Panc1 (cell line): Measurements from ENCODE around the gene IFT80.

Experiments
- POLR2AphosphoS5 ChIP-seq: IDR thresholded peaks from 2 replicates; pipeline ENCODE4 v1.6.1; 2012; ENCODE audit warnings: mild to moderate bottlenecking, low read depth, low read length, moderate library complexity
- TF ChIP-seq, protein P1 (sequence below): fragments of 450-650 bp; IDR thresholded peaks from 2 replicates; pipeline ENCODE4 v1.5.1; 2017; ENCODE audit warnings: mild to moderate bottlenecking

DNA sequence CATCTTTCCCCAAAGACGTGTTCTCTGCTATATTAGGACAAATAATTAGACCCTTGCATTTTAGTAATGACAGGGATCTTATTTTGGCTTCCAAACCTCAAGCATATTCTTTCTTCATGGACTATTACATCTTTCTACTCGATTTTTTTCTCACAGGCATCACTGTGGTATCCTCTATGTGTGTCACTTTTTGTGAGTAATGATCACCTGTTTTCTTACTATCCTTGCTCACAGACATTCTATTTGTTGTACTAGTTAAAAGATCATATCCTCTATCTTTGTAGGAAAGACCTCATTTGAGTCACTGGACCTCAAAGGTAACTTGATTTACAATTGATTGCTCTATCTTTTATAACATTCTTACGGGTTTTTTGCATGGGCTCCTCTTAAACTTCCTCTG lies 167.0 kb downstream of the IFT80 start:
- TF ChIP-seq, protein P1, sequence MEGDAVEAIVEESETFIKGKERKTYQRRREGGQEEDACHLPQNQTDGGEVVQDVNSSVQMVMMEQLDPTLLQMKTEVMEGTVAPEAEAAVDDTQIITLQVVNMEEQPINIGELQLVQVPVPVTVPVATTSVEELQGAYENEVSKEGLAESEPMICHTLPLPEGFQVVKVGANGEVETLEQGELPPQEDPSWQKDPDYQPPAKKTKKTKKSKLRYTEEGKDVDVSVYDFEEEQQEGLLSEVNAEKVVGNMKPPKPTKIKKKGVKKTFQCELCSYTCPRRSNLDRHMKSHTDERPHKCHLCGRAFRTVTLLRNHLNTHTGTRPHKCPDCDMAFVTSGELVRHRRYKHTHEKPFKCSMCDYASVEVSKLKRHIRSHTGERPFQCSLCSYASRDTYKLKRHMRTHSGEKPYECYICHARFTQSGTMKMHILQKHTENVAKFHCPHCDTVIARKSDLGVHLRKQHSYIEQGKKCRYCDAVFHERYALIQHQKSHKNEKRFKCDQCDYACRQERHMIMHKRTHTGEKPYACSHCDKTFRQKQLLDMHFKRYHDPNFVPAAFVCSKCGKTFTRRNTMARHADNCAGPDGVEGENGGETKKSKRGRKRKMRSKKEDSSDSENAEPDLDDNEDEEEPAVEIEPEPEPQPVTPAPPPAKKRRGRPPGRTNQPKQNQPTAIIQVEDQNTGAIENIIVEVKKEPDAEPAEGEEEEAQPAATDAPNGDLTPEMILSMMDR, result no peak
- no peak for TF ChIP-seq POLR2AphosphoS5
